Tibial artery (tissue), 4 donors: ENCODE measurements around the gene SEC24A.
"Not testable (repeated sequence)": the region's sequence is repeated elsewhere in the genome, so short reads cannot be mapped to it uniquely, and the experiment has no call there.

Source experiments
- DNase-seq, 2 donors: peaks; one replicate each; pipeline ENCODE4 v3.0.0-alpha.2; 2019
- H3K27ac ChIP-seq, 2 donors: fragments of 200-600 bp; sonication (generic) in 1 of 2; 1 replicate in 1 of 2; 2 replicates in 1 of 2; pipeline ENCODE4 v1.5.1; 2018 to 2019; ENCODE audit warnings: mild to moderate bottlenecking in 1 of 2
- H3K27me3 ChIP-seq, 2 donors: fragments of 200-600 bp; sonication (generic) in 1 of 2; one replicate each; pipeline versions ENCODE4 v1.5.1 to v1.6.0; 2016 to 2019
- H3K36me3 ChIP-seq, 3 donors: fragments of 200-600 bp; sonication (generic) in 2 of 3; one replicate each; pipeline ENCODE4 v1.5.1; 2016 to 2019; ENCODE audit warnings: mild to moderate bottlenecking in 2 of 3
- H3K4me1 ChIP-seq, 4 donors: fragments of 200-600 bp; sonication (generic) in 2 of 4; 1 replicate in 3 of 4; 2 replicates in 1 of 4; pipeline ENCODE4 v1.5.1; 2016 to 2019
- H3K4me3 ChIP-seq, 2 donors: fragments of 200-600 bp; sonication (generic) in 1 of 2; 1 replicate in 1 of 2; 2 replicates in 1 of 2; pipeline ENCODE4 v1.5.1; 2018 to 2019; ENCODE audit warnings: mild to moderate bottlenecking in 2 of 2
- H3K9me3 ChIP-seq, 3 donors: fragments of 200-600 bp; sonication (generic) in 1 of 3; one replicate each; pipeline ENCODE4 v1.5.1; 2016 to 2019
- CTCF ChIP-seq, 2 experiments: fragments of 200-600 bp in 1 of 2; fragments of 450-650 bp in 1 of 2; IDR thresholded peaks; one replicate each; pipeline ENCODE4 v1.5.1; 2017 to 2019; ENCODE audit warnings: antibody characterized with exemption in 2 of 2, mild to moderate bottlenecking in 1 of 2, moderate library complexity in 1 of 2
- intact Hi-C: fragments of 100-400 bp; cut with DNase I; formaldehyde crosslinking; loops from one replicate; pipeline ENCODE4 v1.15.0; 2023; ENCODE audit warnings: low total_unique reads

Gene SEC24A

GRCh38 chr5:134692722-134693121, 44.1 kb downstream of the SEC24A start:
- Histone ChIP-seq H3K9me3 (no peaks in the 10 kb centered on the region), H3K36me3 (peaks cover 53 to 100% (median 68%) of the 10 kb centered on the region in 3 donors), H3K4me3 (no peak overlapping the region), H3K27me3 (no peaks in the 10 kb centered on the region), H3K27ac (no peak overlapping the region), H3K4me1 (no peaks in the 10 kb centered on the region)
- DNase-seq = no peak
- no peak for TF ChIP-seq CTCF (IDR thresholded peaks at IDR 0.05)
- intact Hi-C loops = no loop called here

GRCh38 chr5:134708301-134708700, 59.7 kb downstream of the SEC24A start:
- Histone ChIP-seq H3K4me1 (no peaks in the 10 kb centered on the region), H3K4me3 (no peak overlapping the region), H3K27me3 (no peaks in the 10 kb centered on the region), H3K9me3 (no peaks in the 10 kb centered on the region), H3K27ac (no peak overlapping the region), H3K36me3 (peaks cover 83 to 97% (median 88%) of the 10 kb centered on the region in 3 donors)
- intact Hi-C loops = no loop called here
- no peak for DNase-seq
- TF ChIP-seq CTCF (IDR thresholded peaks at IDR 0.05) = no peak

- Histone ChIP-seq H3K4me1 (no peaks in the 10 kb centered on the region), H3K27me3 (no peaks in the 10 kb centered on the region), H3K36me3 (peaks cover 75 to 96% (median 80%) of the 10 kb centered on the region in 3 donors), H3K27ac (no peak overlapping the region), H3K4me3 (no peak overlapping the region), H3K9me3 (no peaks in the 10 kb centered on the region)
- no peak for DNase-seq
- no peak for TF ChIP-seq CTCF (IDR thresholded peaks at IDR 0.05)
- intact Hi-C loops = no loop called here
Observed at GRCh38 chr5:134714120-134714519, 65.5 kb downstream of the SEC24A start.

GRCh38 chr5:134714541-134714940, 66.0 kb downstream of the SEC24A start:
- no peaks in the 10 kb centered on the region for H3K27me3 ChIP-seq
- H3K4me1 ChIP-seq = no peaks in the 10 kb centered on the region
- TF ChIP-seq CTCF (IDR thresholded peaks at IDR 0.05) = no peak
- intact Hi-C loops = no loop called here
- H3K36me3 ChIP-seq = peaks cover 74 to 96% (median 80%) of the 10 kb centered on the region in 3 donors
- DNase-seq = no peak
- H3K9me3 ChIP-seq = no peaks in the 10 kb centered on the region
- H3K4me3 ChIP-seq = no peak overlapping the region
- no peak overlapping the region for H3K27ac ChIP-seq

- H3K4me3 ChIP-seq, H3K4me1 ChIP-seq, H3K9me3 ChIP-seq, DNase-seq, intact Hi-C loops, H3K27ac ChIP-seq, H3K27me3 ChIP-seq: not testable (repeated sequence)
- H3K36me3 ChIP-seq = peaks cover 74 to 96% (median 80%) of the 10 kb centered on the region in 3 donors
Observed at GRCh38 chr5:134715466-134715865, 66.9 kb downstream of the SEC24A start.

GRCh38 chr5:134724872-134725271, 76.3 kb downstream of the SEC24A start:
- no peak for TF ChIP-seq CTCF (IDR thresholded peaks at IDR 0.05)
- intact Hi-C loops = no loop called here

More at GRCh38 chr5:134724872-134725271, 76.3 kb downstream of the SEC24A start:
- no peaks in the 10 kb centered on the region for H3K9me3 ChIP-seq
- H3K36me3 ChIP-seq = peaks cover 46 to 55% (median 49%) of the 10 kb centered on the region in 3 donors
- DNase-seq = no peak
- no peaks in the 10 kb centered on the region for H3K27me3 ChIP-seq
- no peak overlapping the region for H3K4me3 ChIP-seq
- no peak overlapping the region for H3K27ac ChIP-seq
- H3K4me1 ChIP-seq = no peaks in the 10 kb centered on the region
